Keratinocyte (primary cell): ENCODE measurements around the gene METTL26.

Experiments
- CTCF ChIP-seq, 3 experiments: IDR thresholded peaks in 1 of 3; conservative IDR thresholded peaks in 1 of 3; optimal IDR thresholded peaks in 1 of 3; 2 replicates in 2 of 3; 3 replicates in 1 of 3; pipeline versions ENCODE3 to v1.5.1; 2011; ENCODE audit warnings: low read length in 3 of 3, mild to moderate bottlenecking in 3 of 3, moderate library complexity in 2 of 3, control low read depth in 1 of 3, inconsistent platforms in 1 of 3; ENCODE audit not compliant: insufficient read depth in 2 of 3; ENCODE audit errors: extremely low read depth in 1 of 3
- EZH2 ChIP-seq: IDR thresholded peaks from one replicate; pipeline ENCODE4 v1.6.1; 2012; ENCODE audit warnings: inconsistent platforms, mild to moderate bottlenecking, low read length, moderate library complexity

- TF ChIP-seq CTCF (optimal IDR thresholded peaks at IDR 0.05 in 1 of 3, IDR thresholded peaks at IDR 0.05 in 1 of 3, conservative IDR thresholded peaks at IDR 0.05 in 1 of 3; ENCODE audit: extremely low read depth in 1 of 3, insufficient read depth in 2 of 3, low read length in 3 of 3) (no peak), EZH2 (no peak)
Measured at GRCh38 chr16:625977-626765, 9.9 kb downstream of the METTL26 start.
